ENCODE results near the gene PSMD14.

DNA sequence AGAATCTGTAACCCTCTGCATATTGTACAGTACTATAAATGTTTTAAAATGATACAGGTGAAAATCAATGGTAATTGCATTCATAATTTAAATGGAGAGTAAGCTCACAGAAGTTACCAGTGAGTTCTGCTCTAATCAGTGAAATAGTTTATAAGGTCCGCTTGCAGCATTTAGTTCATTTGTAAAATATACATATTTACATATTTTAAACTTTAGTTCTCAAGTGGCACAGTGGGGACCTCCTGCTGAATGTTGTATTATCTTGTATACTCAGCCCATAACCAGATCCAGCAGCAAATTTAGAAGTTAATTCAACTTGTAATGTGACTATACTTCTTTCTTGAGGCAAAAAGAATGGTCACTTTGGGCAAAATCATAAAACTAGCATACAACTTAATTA, 66.2 kb downstream of the PSMD14 start:
- TF ChIP-seq CTCF (tag by site-specific recombination; IDR thresholded peaks at IDR 0.05) (no peak), ZNF843 (tag by site-specific recombination; IDR thresholded peaks at IDR 0.05) (no peak), ZNF548 (tag by site-specific recombination; IDR thresholded peaks at IDR 0.05) (no peak), ZNF302 (tag by site-specific recombination; IDR thresholded peaks at IDR 0.05; ENCODE audit: low read depth) (no peak), ZNF426 (tag by site-specific recombination; IDR thresholded peaks at IDR 0.05) (no peak), ZNF660 (tag by site-specific recombination; IDR thresholded peaks at IDR 0.05) (no peak), ZSCAN30 (tag by site-specific recombination; IDR thresholded peaks at IDR 0.05) (no peak), ZNF18 (tag by site-specific recombination; IDR thresholded peaks at IDR 0.05) (no peak), ZNF658 (tag by site-specific recombination; IDR thresholded peaks at IDR 0.05) (no peak), ZBTB8A (tag by site-specific recombination; IDR thresholded peaks at IDR 0.05) (no peak), GLIS1 (tag by site-specific recombination; IDR thresholded peaks at IDR 0.05) (no peak)
- TF ChIP-seq, protein P1, sequence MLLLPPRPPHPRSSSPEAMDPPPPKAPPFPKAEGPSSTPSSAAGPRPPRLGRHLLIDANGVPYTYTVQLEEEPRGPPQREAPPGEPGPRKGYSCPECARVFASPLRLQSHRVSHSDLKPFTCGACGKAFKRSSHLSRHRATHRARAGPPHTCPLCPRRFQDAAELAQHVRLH (tag by site-specific recombination; IDR thresholded peaks at IDR 0.05), result no peak
- TF ChIP-seq, protein P2, sequence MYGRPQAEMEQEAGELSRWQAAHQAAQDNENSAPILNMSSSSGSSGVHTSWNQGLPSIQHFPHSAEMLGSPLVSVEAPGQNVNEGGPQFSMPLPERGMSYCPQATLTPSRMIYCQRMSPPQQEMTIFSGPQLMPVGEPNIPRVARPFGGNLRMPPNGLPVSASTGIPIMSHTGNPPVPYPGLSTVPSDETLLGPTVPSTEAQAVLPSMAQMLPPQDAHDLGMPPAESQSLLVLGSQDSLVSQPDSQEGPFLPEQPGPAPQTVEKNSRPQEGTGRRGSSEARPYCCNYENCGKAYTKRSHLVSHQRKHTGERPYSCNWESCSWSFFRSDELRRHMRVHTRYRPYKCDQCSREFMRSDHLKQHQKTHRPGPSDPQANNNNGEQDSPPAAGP (tag by site-specific recombination; IDR thresholded peaks at IDR 0.05), result no peak

Data from HEK293 (cell line).